ENCODE measurements around the gene EMILIN3. TPM values are rescaled to one million over a fixed set of nuclear protein-coding genes. Genes with fewer than 3 reads are reported as not detected.

EMILIN3 gene, protein sequence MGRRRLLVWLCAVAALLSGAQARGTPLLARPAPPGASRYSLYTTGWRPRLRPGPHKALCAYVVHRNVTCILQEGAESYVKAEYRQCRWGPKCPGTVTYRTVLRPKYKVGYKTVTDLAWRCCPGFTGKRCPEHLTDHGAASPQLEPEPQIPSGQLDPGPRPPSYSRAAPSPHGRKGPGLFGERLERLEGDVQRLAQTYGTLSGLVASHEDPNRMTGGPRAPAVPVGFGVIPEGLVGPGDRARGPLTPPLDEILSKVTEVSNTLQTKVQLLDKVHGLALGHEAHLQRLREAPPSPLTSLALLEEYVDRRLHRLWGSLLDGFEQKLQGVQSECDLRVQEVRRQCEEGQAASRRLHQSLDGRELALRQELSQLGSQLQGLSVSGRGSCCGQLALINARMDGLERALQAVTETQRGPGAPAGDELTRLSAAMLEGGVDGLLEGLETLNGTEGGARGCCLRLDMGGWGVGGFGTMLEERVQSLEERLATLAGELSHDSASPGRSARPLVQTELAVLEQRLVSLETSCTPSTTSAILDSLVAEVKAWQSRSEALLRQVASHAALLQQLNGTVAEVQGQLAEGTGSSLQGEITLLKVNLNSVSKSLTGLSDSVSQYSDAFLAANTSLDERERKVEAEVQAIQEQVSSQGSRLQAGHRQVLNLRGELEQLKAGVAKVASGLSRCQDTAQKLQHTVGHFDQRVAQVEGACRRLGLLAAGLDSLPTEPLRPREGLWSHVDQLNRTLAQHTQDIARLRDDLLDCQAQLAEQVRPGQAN
- total RNA-seq: not detected
- not detected for polyA plus RNA-seq

DNA sequence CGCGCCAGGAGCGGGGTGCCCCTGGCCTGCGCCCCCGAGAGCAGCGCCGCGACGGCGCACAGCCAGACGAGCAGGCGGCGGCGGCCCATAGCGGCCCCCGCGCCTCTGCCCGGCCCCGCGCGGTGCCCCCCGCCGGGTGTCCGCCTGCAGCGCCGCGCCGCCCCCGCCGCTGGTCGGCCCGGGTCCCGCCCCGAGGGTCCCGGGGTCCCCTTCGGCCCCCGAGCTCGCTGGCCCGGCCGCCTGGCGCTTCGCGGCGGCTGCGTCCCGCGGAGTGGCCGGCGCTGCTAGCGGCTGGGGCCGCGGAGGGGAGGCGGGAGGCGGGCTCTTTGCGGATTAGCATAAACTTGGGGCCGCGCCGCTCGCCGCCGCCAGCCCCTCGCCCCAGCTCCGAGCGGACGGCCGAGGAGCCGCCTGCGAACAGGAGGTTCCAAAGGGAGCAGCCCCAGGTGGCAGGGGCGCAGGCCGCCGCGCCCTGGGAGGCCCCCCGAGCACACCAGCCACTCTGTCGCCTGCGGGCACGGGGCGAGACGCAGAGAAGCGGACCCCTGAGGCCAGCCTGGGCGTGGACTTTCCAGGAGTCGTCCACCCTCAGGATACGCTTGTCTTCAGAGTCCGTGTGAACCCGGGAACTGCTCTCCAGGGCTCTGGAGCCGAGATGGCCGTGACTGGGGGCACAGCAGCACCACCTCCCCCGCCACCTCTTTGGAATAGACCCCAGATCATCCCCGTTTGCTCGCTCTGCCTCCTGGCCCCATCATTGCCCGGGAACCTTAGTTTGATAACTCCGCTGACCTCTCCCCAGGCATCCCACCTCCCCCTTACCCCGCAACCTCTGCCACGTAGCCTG is at the start of gene EMILIN3:
EMILIN3 (minus strand) TSS at position 273 of the 847 bp plus-strand sequence; CDS start at position 89, 184 bp downstream.
- Histone ChIP-seq H3K27ac (ENCODE audit: low read depth, low read length) (no peak within 1 kb of the TSS), H3K36me3 (ENCODE audit: insufficient read depth, low read length) (no peaks in the 10 kb centered on the region), H3K4me3 (ENCODE audit: low read length) (no peak within 1 kb of the TSS), H3K9me3 (ENCODE audit: low read length) (no peaks in the 10 kb centered on the region), H3K4me1 (ENCODE audit: insufficient read depth, low read length) (no peaks in the 10 kb centered on the region), H3K27me3 (ENCODE audit: insufficient read depth, low read length, poor library complexity, severe bottlenecking) (no peaks in the 10 kb centered on the region)
- CTCF ChIA-PET: no interaction called here
- Mint-ChIP-seq H3K4me3 (peak within 1 kb of the TSS in 4 of 7 donors; percentile 26 to 61 (median 49)), H3K27ac (no peak within 1 kb of the TSS), H3K9me3 (peaks cover 0 to 6% (median 0%) of the 10 kb centered on the region in 5 donors), H3K4me1 (peaks cover 0 to 7% (median 5%) of the 10 kb centered on the region in 3 donors), H3K27me3 (peaks cover 28 to 42% of the 10 kb centered on the region in 2 donors), H3K36me3 (peaks cover 0 to 6% (median 2%) of the 10 kb centered on the region in 3 donors)
- POLR2A ChIA-PET: no interaction called here
- DNase-seq: no peak

DNA sequence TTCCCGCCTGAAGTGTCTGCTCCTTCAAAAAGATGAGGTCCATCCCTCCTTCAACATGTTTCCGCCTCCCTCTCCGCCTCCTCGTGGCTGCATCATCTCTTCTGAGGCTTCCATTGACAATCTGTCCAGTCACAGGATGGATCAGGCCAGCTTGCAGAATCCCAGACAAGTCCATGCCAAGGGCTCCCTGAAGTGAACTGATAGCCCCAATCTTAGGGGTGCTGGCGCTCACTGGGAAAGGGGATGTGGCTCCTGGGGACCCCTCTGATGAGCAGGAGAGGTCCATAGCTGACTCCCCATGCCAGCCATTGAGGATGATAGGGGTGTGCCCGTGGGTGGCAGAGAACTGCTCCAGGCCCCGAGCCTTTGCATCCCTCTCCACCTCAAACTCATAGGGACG is 48.6 kb upstream of the EMILIN3 start:
- Histone ChIP-seq H3K4me3 (ENCODE audit: low read length) (no peak overlapping the region), H3K9me3 (ENCODE audit: low read length) (no peaks in the 10 kb centered on the region), H3K27ac (ENCODE audit: low read depth, low read length) (no peak overlapping the region), H3K27me3 (ENCODE audit: insufficient read depth, low read length, poor library complexity, severe bottlenecking) (no peaks in the 10 kb centered on the region), H3K4me1 (ENCODE audit: insufficient read depth, low read length) (no peaks in the 10 kb centered on the region), H3K36me3 (ENCODE audit: insufficient read depth, low read length) (peaks cover 76% of the 10 kb centered on the region)
- Mint-ChIP-seq H3K9me3 (no peaks in the 10 kb centered on the region), H3K36me3 (peaks cover 31 to 95% (median 36%) of the 10 kb centered on the region in 3 donors), H3K4me3 (no peak overlapping the region), H3K27me3 (peaks cover 0 to 2% of the 10 kb centered on the region in 2 donors), H3K27ac (peak overlapping the region in 1 of 8 donors; percentile 23), H3K4me1 (peaks cover 0 to 2% (median under 1%) of the 10 kb centered on the region in 3 donors)
- DNase-seq: no peak
- ChIA-PET POLR2A (no interaction called here), CTCF (no interaction called here)

DNA sequence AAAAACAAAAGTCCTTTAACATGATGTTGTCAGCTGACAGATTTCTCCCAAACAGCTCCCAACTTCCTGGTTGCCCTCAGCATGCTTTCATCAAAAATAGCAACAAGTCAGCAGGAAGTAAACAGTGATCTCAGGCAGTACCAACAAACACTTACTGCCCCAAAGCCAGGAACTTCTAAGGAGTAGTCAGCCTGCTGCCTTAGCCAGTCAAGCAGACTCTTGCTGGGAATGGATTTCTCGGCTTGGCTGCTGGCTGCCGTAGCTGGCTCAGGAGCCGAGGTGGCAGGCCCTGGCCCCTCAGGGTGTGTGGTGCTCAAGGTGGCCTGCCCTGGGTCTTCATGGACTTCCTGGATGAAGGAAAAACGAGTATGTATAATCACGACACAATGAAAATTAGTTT is 46.6 kb upstream of the EMILIN3 start:
- Histone ChIP-seq H3K9me3 (ENCODE audit: low read length) (no peaks in the 10 kb centered on the region), H3K4me1 (ENCODE audit: insufficient read depth, low read length) (peaks cover 8% of the 10 kb centered on the region), H3K36me3 (ENCODE audit: insufficient read depth, low read length) (peaks cover 80% of the 10 kb centered on the region), H3K4me3 (ENCODE audit: low read length) (no peak overlapping the region), H3K27me3 (ENCODE audit: insufficient read depth, low read length, poor library complexity, severe bottlenecking) (no peaks in the 10 kb centered on the region), H3K27ac (ENCODE audit: low read depth, low read length) (no peak overlapping the region)
- Mint-ChIP-seq H3K9me3 (no peaks in the 10 kb centered on the region), H3K4me3 (no peak overlapping the region), H3K4me1 (peaks cover 16 to 20% (median 18%) of the 10 kb centered on the region in 3 donors), H3K27ac (no peak overlapping the region), H3K27me3 (peaks cover 0 to 2% of the 10 kb centered on the region in 2 donors), H3K36me3 (peaks cover 28 to 99% (median 37%) of the 10 kb centered on the region in 3 donors)
- no peak for DNase-seq
- CTCF ChIA-PET: no interaction called here
- POLR2A ChIA-PET: interaction anchor here (0.6 kb wide), 1 partner anchor 88 kb away, joined by 6 read pairs; no protein-coding TSS in a partner anchor

DNA sequence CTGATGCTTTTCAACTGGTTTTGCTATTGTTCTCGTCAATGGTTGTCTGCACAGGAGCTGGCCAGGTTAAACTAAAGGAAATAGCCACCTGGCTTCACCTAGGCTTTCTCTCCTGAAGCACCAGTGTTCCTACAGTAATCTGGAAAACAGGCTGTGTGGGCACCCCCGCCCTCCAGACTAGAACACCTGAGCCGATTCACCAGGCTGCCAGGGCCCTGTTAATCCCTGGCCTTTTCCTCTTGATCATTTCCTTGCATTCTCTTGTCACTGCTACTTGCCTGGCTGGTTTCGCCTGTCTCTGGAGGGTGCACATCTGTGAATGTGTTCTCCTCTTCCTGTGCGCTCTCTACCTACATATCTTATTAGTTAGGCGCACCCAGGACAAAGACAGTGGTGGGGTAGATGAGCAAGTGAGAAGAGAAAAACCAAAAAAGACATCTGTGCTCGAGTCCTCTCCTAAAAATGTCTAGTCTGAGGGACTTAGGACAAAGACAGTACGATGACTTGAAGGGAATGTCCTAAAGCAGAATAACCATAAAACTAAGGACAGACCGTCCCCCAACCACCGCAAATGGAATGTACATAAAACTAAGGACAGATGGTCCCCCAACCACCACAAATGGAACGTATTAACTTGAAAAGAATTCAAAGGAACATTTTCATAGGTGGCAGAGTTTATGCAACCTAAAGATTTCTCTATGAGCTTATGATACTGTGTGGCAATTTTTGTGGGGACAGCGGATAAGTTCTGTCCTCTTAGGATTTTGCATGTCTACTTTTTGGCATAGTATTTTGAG is 45.9 kb upstream of the EMILIN3 start:
- POLR2A ChIA-PET: no interaction called here
- Histone ChIP-seq H3K27me3 (ENCODE audit: insufficient read depth, low read length, poor library complexity, severe bottlenecking) (no peaks in the 10 kb centered on the region), H3K27ac (ENCODE audit: low read depth, low read length) (no peak overlapping the region), H3K36me3 (ENCODE audit: insufficient read depth, low read length) (peaks cover 73% of the 10 kb centered on the region), H3K4me1 (ENCODE audit: insufficient read depth, low read length) (peaks cover 10% of the 10 kb centered on the region), H3K9me3 (ENCODE audit: low read length) (no peaks in the 10 kb centered on the region), H3K4me3 (ENCODE audit: low read length) (no peak overlapping the region)
- peaks cover 19 to 24% (median 21%) of the 10 kb centered on the region in 3 donors for H3K4me1 Mint-ChIP-seq
- no peak for DNase-seq
- peak overlapping the region in 2 of 8 donors; percentile 27 to 62 for H3K27ac Mint-ChIP-seq
- H3K9me3 Mint-ChIP-seq: no peaks in the 10 kb centered on the region
- CTCF ChIA-PET: no interaction called here
- H3K4me3 Mint-ChIP-seq: no peak overlapping the region
- peaks cover 0 to 2% of the 10 kb centered on the region in 2 donors for H3K27me3 Mint-ChIP-seq
- peaks cover 28 to 96% (median 34%) of the 10 kb centered on the region in 3 donors for H3K36me3 Mint-ChIP-seq

DNA sequence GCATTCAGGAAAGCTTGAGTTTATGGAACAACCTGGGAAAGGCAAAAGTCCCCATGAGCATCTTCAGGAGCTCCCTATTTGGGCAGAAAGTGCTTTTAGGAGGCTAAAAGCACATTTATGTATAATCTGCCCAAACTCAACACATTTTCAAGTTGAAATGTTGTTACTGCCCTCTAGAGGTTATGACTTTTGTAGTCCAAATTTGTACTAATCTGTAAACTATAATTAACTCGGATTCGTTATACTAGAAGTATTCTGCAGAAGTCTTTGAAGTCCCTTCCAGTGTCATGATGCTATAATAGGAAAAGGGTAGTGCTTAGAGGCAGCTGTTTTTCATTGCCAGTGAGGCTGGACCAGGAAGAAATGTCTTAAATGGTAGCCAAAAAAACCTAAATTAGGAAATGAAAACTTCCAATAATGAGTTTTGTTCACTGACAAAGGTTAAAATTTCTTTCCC is 44.8 kb upstream of the EMILIN3 start:
- Mint-ChIP-seq H3K4me1 (peaks cover 22 to 26% (median 23%) of the 10 kb centered on the region in 3 donors), H3K4me3 (no peak overlapping the region), H3K27ac (no peak overlapping the region), H3K27me3 (peaks cover 0 to 2% of the 10 kb centered on the region in 2 donors), H3K36me3 (peaks cover 28 to 96% (median 33%) of the 10 kb centered on the region in 3 donors), H3K9me3 (no peaks in the 10 kb centered on the region)
- no peak overlapping the region for H3K27ac ChIP-seq (ENCODE audit: low read depth, low read length)
- H3K27me3 ChIP-seq (ENCODE audit: insufficient read depth, low read length, poor library complexity, severe bottlenecking): no peaks in the 10 kb centered on the region
- no peak for DNase-seq
- H3K4me3 ChIP-seq (ENCODE audit: low read length): no peak overlapping the region
- ChIA-PET POLR2A (no interaction called here), CTCF (interaction anchor here (0.9 to 1.8 kb wide), 3 partner anchors 9 to 16 kb away, joined by 3 read pairs; no protein-coding TSS in a partner anchor)
- H3K4me1 ChIP-seq (ENCODE audit: insufficient read depth, low read length): peaks cover 10% of the 10 kb centered on the region
- H3K9me3 ChIP-seq (ENCODE audit: low read length): no peaks in the 10 kb centered on the region
- peaks cover 62% of the 10 kb centered on the region for H3K36me3 ChIP-seq (ENCODE audit: insufficient read depth, low read length)

DNA sequence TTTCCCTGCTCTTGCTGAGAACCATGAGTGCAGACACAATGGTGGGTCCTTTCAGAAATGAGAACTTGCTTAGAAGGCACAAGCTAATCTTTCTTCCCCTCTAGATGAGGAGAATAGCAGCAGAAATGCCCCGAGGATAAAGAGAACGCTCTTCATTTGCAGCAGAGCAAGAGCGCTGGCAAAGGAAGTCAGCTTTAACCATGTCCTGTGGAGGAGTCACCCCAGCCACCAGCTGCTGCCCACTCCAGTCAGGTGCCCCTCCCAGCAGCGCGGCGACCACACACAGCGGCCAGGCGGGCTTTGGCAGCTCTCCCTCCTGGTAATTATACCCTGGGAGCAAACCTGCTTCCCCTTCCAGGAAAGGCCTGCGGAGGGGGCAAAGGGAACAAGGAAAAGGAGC is 42.4 kb upstream of the EMILIN3 start:
- no peaks in the 10 kb centered on the region for H3K27me3 Mint-ChIP-seq
- Histone ChIP-seq H3K4me3 (ENCODE audit: low read length) (no peak overlapping the region), H3K9me3 (ENCODE audit: low read length) (no peaks in the 10 kb centered on the region), H3K4me1 (ENCODE audit: insufficient read depth, low read length) (peaks cover 10% of the 10 kb centered on the region), H3K27ac (ENCODE audit: low read depth, low read length) (no peak overlapping the region), H3K27me3 (ENCODE audit: insufficient read depth, low read length, poor library complexity, severe bottlenecking) (no peaks in the 10 kb centered on the region), H3K36me3 (ENCODE audit: insufficient read depth, low read length) (peaks cover 52% of the 10 kb centered on the region)
- no peak for DNase-seq
- CTCF ChIA-PET: no interaction called here
- no peaks in the 10 kb centered on the region for H3K9me3 Mint-ChIP-seq
- H3K4me3 Mint-ChIP-seq: peak overlapping the region in 3 of 7 donors; percentile 15 to 38 (median 23)
- peak overlapping the region in 4 of 8 donors; percentile 40 to 86 (median 62) for H3K27ac Mint-ChIP-seq
- H3K4me1 Mint-ChIP-seq: peaks cover 22 to 26% (median 23%) of the 10 kb centered on the region in 3 donors
- POLR2A ChIA-PET: no interaction called here
- H3K36me3 Mint-ChIP-seq: peaks cover 11 to 96% (median 34%) of the 10 kb centered on the region in 3 donors

All from CD8-positive, alpha-beta memory T cell (primary cell).